ENCODE results near the gene ATCAY. TPM values are rescaled to one million over a fixed set of nuclear protein-coding genes. Genes with fewer than 3 reads are reported as not detected.

Gene ATCAY
- total and polyA plus RNA-seq, 2 of the 4 experiments (the other 2 are of a cell fraction): 0.31 to 0.36 TPM

DNA sequence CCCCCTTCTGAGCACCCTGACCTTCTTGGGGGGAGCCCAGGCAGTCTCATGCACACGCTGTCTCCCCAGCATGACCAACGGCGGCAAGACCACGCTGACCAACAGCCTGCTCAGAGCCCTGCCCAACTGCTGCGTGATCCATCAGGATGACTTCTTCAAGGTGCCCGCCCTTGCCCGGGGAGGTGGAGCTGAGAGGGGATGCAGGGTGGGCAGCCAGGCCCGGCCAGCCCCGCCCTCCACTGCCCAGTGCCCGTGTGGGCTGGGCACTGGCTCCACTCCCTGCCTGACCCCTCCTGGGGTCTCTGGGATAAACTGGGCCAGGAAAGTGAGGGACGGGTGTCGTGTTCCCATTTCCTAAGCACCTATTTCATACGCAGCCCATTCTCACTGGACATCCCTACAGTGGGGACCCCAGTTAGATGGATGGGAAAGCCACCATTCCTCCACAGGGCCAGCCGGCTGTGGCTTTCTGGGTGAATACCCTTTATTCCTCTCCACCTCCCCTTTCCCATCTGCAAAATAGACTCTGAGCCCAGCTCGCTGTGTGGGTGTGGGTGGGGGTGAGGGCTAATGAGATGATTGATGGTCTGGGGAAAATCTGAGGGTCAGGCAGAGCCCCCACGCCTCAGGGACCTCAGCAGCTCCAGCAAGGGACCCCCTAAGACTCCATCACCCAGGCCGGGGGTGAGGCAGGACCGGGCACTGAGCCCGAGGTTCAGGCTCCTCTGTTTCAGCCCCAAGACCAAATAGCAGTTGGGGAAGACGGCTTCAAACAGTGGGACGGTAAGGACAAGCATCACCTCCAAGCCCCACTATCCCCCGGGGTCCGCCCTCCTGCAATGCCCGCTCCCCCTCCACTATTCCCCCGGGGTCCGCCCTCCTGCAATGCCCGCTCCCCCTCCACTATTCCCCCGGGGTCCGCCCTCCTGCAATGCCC lies 56.3 kb downstream of the ATCAY start:
- 76% methylated on average over 4 of the region's 29 CpGs; no CpG with 5 or more reads in 1 of the 2 experiments for WGBS, 2 experiments (ENCODE audit: extremely low coverage in 2 of 2, insufficient read length in 1 of 2)
- in situ Hi-C loops (cut with MboI; ENCODE audit: low sequenced_read_pairs): no loop called here
- H2BK20ac ChIP-seq (ENCODE audit: low read depth, low read length): no peak overlapping the region
- H3K27me3 ChIP-seq (ENCODE audit: control insufficient read depth, insufficient read depth, low read length): peaks cover 21% of the 10 kb centered on the region
- H2BK5ac ChIP-seq (ENCODE audit: low read depth, low read length, poor library complexity, severe bottlenecking): no peak overlapping the region
- no TSS peak for BruUV-seq (replicated peaks)
- H3K9me1 ChIP-seq (ENCODE audit: insufficient read depth, low read length): no peaks in the 10 kb centered on the region
- no peak overlapping the region for H2BK15ac ChIP-seq (ENCODE audit: low read depth, low read length)
- H4K5ac ChIP-seq (ENCODE audit: low read depth, low read length): no peak overlapping the region
- H2AK9ac ChIP-seq (replicated peaks; ENCODE audit: low read depth, low read length, poor library complexity): no peak overlapping the region
- dilution Hi-C loops (cut with HindIII; ENCODE audit: low sequenced_read_pairs, unreplicated experiment): no loop called here
- ChIA-PET CTCF (no interaction called here), POLR2A (ENCODE audit: unreplicated experiment) (no interaction called here)
- H4K20me1 ChIP-seq (ENCODE audit: insufficient read depth, low read length): no peaks in the 10 kb centered on the region
- H3K56ac ChIP-seq (ENCODE audit: extremely low read depth, insufficient read depth, low read length): no peak overlapping the region
- no peak overlapping the region for H2BK120ac ChIP-seq (ENCODE audit: low read depth, low read length)
- no peaks in the 10 kb centered on the region for H3K9me3 ChIP-seq (ENCODE audit: control insufficient read depth, insufficient read depth, low read length)
- DNase-seq (no peak), ATAC-seq (ENCODE audit: low read depth) (no peak)
- H2AFZ ChIP-seq (replicated peaks; ENCODE audit: low read length, poor library complexity): no peak overlapping the region
- no peak overlapping the region for H3K14ac ChIP-seq (replicated peaks; ENCODE audit: low read depth, low read length)
- no peaks in the 10 kb centered on the region for H3K36me3 ChIP-seq (ENCODE audit: control insufficient read depth, insufficient read depth, low read length)
- no peak overlapping the region for H3K23ac ChIP-seq (ENCODE audit: low read depth, low read length)
- H2AK5ac ChIP-seq (ENCODE audit: low read depth, low read length): no peak overlapping the region
- H4K91ac ChIP-seq (ENCODE audit: insufficient read depth, low read depth, low read length): no peak overlapping the region
- no peaks in the 10 kb centered on the region for H3K4me1 ChIP-seq (ENCODE audit: control insufficient read depth, insufficient read depth, low read length)
- H3K27ac ChIP-seq (ENCODE audit: insufficient read depth, low read length): no peak overlapping the region
- H3K4me3 ChIP-seq (ENCODE audit: insufficient read depth, low read depth, low read length): no peak overlapping the region
- H3K4ac ChIP-seq (ENCODE audit: low read depth, low read length): no peak overlapping the region
- H3K79me1 ChIP-seq (ENCODE audit: low read depth in 1 of 2, low read length in 2 of 2): no peaks in the 10 kb centered on the region
- H3K9ac ChIP-seq (ENCODE audit: low read depth, low read length): no peak overlapping the region
- no peak overlapping the region for H3K18ac ChIP-seq (ENCODE audit: low read depth, low read length)
- intact Hi-C loops (cut with micrococcal nuclease): no loop called here
- H4K8ac ChIP-seq (ENCODE audit: low read depth in 2 of 2, low read length in 2 of 2): no peak overlapping the region
- H3K4me2 ChIP-seq (ENCODE audit: low read depth, low read length): no peak overlapping the region
- TF ChIP-seq, protein P1, sequence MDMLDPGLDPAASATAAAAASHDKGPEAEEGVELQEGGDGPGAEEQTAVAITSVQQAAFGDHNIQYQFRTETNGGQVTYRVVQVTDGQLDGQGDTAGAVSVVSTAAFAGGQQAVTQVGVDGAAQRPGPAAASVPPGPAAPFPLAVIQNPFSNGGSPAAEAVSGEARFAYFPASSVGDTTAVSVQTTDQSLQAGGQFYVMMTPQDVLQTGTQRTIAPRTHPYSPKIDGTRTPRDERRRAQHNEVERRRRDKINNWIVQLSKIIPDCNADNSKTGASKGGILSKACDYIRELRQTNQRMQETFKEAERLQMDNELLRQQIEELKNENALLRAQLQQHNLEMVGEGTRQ (IDR thresholded peaks at IDR 0.05; ENCODE audit: low read depth, low read length): no peak
- TF ChIP-seq, protein P2, sequence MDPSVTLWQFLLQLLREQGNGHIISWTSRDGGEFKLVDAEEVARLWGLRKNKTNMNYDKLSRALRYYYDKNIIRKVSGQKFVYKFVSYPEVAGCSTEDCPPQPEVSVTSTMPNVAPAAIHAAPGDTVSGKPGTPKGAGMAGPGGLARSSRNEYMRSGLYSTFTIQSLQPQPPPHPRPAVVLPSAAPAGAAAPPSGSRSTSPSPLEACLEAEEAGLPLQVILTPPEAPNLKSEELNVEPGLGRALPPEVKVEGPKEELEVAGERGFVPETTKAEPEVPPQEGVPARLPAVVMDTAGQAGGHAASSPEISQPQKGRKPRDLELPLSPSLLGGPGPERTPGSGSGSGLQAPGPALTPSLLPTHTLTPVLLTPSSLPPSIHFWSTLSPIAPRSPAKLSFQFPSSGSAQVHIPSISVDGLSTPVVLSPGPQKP (IDR thresholded peaks at IDR 0.05; ENCODE audit: borderline replicate concordance, low read depth, low read length): no peak
- no peak for TF ChIP-seq RFX5 (IDR thresholded peaks at IDR 0.05; ENCODE audit: low read depth, low read length)
- no peak for TF ChIP-seq MXI1 (IDR thresholded peaks at IDR 0.05; ENCODE audit: borderline replicate concordance, low read depth, low read length)
- no peak for TF ChIP-seq MAZ (IDR thresholded peaks at IDR 0.05; ENCODE audit: borderline replicate concordance, low read depth, low read length)
- TF ChIP-seq NFE2L2 (IDR thresholded peaks at IDR 0.05; ENCODE audit: low read depth, low read length): no peak
- no peak for TF ChIP-seq FOS (IDR thresholded peaks at IDR 0.05; ENCODE audit: low read depth, low read length)
- TF ChIP-seq SMC3 (IDR thresholded peaks at IDR 0.05; ENCODE audit: low read depth, low read length): no peak
- TF ChIP-seq POLR2A (IDR thresholded peaks at IDR 0.05; ENCODE audit: low read depth, low read length): no peak
- TF ChIP-seq, protein P3, sequence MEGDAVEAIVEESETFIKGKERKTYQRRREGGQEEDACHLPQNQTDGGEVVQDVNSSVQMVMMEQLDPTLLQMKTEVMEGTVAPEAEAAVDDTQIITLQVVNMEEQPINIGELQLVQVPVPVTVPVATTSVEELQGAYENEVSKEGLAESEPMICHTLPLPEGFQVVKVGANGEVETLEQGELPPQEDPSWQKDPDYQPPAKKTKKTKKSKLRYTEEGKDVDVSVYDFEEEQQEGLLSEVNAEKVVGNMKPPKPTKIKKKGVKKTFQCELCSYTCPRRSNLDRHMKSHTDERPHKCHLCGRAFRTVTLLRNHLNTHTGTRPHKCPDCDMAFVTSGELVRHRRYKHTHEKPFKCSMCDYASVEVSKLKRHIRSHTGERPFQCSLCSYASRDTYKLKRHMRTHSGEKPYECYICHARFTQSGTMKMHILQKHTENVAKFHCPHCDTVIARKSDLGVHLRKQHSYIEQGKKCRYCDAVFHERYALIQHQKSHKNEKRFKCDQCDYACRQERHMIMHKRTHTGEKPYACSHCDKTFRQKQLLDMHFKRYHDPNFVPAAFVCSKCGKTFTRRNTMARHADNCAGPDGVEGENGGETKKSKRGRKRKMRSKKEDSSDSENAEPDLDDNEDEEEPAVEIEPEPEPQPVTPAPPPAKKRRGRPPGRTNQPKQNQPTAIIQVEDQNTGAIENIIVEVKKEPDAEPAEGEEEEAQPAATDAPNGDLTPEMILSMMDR (conservative IDR thresholded peaks at IDR 0.05; ENCODE audit: low read depth, low read length): no peak
- no peak for TF ChIP-seq CEBPB (IDR thresholded peaks at IDR 0.05; ENCODE audit: low read depth, low read length)
- TF ChIP-seq CHD1 (IDR thresholded peaks at IDR 0.05; ENCODE audit: low read depth, low read length): no peak
- no peak for TF ChIP-seq RCOR1 (IDR thresholded peaks at IDR 0.05; ENCODE audit: insufficient replicate concordance, low read length)
- TF ChIP-seq BHLHE40 (IDR thresholded peaks at IDR 0.05; ENCODE audit: low read depth, low read length): no peak
- no peak for TF ChIP-seq RAD21 (IDR thresholded peaks at IDR 0.05; ENCODE audit: low read length)
